SIG-M5 treated with dmso at 0.1 percent for 504 hours (cell line): ENCODE measurements around the gene FAM184A.
"Not testable (repeated sequence)": the region's sequence is repeated elsewhere in the genome, so short reads cannot be mapped to it uniquely, and the experiment has no call there.

ENCODE experiments used
- DNase-seq: peaks from one replicate; lab custom pipeline; 2025; ENCODE audit not compliant: unreplicated experiment; lab: John Stamatoyannopoulos, UW

FAM184A gene

GRCh38 chr6:119078376-119079282 lies at the start of gene FAM184A:
Gene FAM184A (minus strand): TSS chr6:119078664. CDS start chr6:119078299, 365 bp downstream.
- peak; percentile 38 for DNase-seq

GRCh38 chr6:119127627-119128026 lies 49.2 kb upstream of the FAM184A start:
- no peak for DNase-seq

GRCh38 chr6:119126826-119127225 lies 48.4 kb upstream of the FAM184A start:
- no peak for DNase-seq

GRCh38 chr6:119126140-119126539 lies 47.7 kb upstream of the FAM184A start:
- no peak for DNase-seq

- no peak for DNase-seq
Observed at GRCh38 chr6:119125576-119125975, 47.1 kb upstream of the FAM184A start.

GRCh38 chr6:119124079-119124824 lies 45.8 kb upstream of the FAM184A start:
- DNase-seq = no peak

- no peak for DNase-seq
Observed at GRCh38 chr6:119122336-119122735, 43.9 kb upstream of the FAM184A start.

GRCh38 chr6:119121367-119121766 lies 42.9 kb upstream of the FAM184A start:
- no peak for DNase-seq

GRCh38 chr6:119119989-119120388 lies 41.5 kb upstream of the FAM184A start:
- DNase-seq = peak; percentile 78

GRCh38 chr6:119119062-119119461 lies 40.6 kb upstream of the FAM184A start:
- DNase-seq = not testable (repeated sequence)

- no peak for DNase-seq
Observed at GRCh38 chr6:119116712-119117281, 38.3 kb upstream of the FAM184A start.

- no peak for DNase-seq
Observed at GRCh38 chr6:119113961-119114360, 35.5 kb upstream of the FAM184A start.

- peak; percentile 38 for DNase-seq
Observed at GRCh38 chr6:119112812-119113530, 34.5 kb upstream of the FAM184A start.

GRCh38 chr6:119110601-119111548 lies 32.4 kb upstream of the FAM184A start:
- DNase-seq = peak; percentile 44

GRCh38 chr6:119109654-119110325 lies 31.3 kb upstream of the FAM184A start:
- DNase-seq = no peak

GRCh38 chr6:119108076-119108475 lies 29.6 kb upstream of the FAM184A start:
- no peak for DNase-seq

- DNase-seq = no peak
Observed at GRCh38 chr6:119105282-119105681, 26.8 kb upstream of the FAM184A start.

GRCh38 chr6:119102901-119103300 lies 24.4 kb upstream of the FAM184A start:
- no peak for DNase-seq

GRCh38 chr6:119100115-119100514 lies 21.7 kb upstream of the FAM184A start:
- no peak for DNase-seq
